DOHH2 (cell line): Measurements from ENCODE around the gene SLC34A1.

ENCODE experiments used
- EZH2phosphoT487 ChIP-seq: fragments of 200-600 bp; sonication (generic); IDR thresholded peaks from 2 replicates; pipeline ENCODE4 v1.6.1; 2017; ENCODE audit warnings: borderline replicate concordance, mild to moderate bottlenecking, antibody characterized with exemption, low read length, moderate library complexity, mixed read lengths
- TF ChIP-seq, protein P1 (sequence below): fragments of 200-600 bp; sonication (generic); IDR thresholded peaks from one replicate; pipeline ENCODE4 v1.5.1; 2014; ENCODE audit warnings: antibody characterized with exemption, mild to moderate bottlenecking, low read depth, low read length; ENCODE audit not compliant: poor library complexity, severe bottlenecking

DNA sequence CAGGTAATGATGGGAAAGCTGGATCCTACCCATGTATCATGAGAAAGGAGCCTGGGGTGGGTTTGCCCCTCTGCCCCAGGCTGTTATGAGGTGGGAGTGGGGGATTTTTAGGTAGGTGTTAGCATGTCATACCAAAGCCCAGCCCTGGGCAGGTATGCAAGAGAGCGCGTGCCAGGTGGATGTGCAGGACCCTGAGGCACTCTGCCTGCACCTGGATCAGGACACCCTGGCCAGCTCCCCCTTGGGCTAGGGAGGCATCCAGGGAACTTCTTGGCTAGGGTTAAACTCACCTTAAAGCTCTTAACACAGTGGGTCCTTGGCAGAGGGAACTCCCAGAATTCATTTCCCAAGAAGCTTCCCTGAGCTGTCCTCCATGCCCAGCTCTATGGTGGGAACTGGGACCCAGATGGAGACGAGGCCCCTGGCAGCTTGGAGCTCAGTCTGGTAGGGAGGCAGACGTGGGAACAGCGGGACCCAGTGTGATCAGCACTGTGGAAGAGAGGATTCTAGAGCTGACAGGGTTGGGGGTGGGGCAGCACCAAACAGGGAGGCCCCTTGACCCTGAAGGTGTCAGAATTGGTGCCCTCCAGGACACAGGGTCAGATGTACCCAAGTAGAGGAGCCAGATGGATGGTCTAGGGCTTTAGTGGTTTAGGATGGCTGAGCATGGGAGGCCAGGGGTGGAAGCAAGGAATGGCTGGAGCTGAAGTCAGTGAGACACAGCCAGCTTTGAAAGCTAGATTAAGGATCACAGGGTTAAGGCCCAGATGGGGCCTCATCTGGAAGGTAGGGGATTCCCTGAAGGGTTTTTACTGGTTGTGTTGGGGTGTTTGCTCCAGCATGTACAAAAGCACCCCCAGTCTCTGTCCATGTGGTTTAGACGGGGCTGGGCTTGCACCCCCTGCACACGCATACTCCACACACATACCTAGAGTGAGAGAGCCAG lies 60.1 kb downstream of the SLC34A1 start:
- no peak for TF ChIP-seq EZH2phosphoT487
- TF ChIP-seq, protein P1, sequence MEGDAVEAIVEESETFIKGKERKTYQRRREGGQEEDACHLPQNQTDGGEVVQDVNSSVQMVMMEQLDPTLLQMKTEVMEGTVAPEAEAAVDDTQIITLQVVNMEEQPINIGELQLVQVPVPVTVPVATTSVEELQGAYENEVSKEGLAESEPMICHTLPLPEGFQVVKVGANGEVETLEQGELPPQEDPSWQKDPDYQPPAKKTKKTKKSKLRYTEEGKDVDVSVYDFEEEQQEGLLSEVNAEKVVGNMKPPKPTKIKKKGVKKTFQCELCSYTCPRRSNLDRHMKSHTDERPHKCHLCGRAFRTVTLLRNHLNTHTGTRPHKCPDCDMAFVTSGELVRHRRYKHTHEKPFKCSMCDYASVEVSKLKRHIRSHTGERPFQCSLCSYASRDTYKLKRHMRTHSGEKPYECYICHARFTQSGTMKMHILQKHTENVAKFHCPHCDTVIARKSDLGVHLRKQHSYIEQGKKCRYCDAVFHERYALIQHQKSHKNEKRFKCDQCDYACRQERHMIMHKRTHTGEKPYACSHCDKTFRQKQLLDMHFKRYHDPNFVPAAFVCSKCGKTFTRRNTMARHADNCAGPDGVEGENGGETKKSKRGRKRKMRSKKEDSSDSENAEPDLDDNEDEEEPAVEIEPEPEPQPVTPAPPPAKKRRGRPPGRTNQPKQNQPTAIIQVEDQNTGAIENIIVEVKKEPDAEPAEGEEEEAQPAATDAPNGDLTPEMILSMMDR, result no peak
